Activated naive CD8-positive, alpha-beta T cell treated with anti-CD3 and anti-CD28 coated beads, Interleukin-2, amount 10 ng/mL, durations not matched to agents 7 days and 5 days (primary cell): Measurements from ENCODE around the gene POLD4. TPM values are rescaled to one million over a fixed set of nuclear protein-coding genes. Genes with fewer than 3 reads are reported as not detected.

Experiments
- ATAC-seq: fragments of 150-1000 bp; cut with Tn5 transposase; one replicate; pipeline ENCODE4 v1.10.0; 2021; ENCODE audit warnings: low read depth, moderate library complexity
- POLR2A ChIA-PET: fragments of 350-600 bp; sonication (Branson Sonifier 250); formaldehyde crosslinking; loops from one replicate; lab custom pipeline; 2021; ENCODE audit warnings: antibody characterized with exemption; lab: Charles Lee
- DNase-seq: peaks from one replicate; pipeline ENCODE4 v3.0.0; 2021
- H3K27ac Mint-ChIP-seq: one replicate; pipeline ENCODE4 v1.8.0; 2022; ENCODE audit warnings: mild to moderate bottlenecking, mixed read lengths
- H3K27me3 Mint-ChIP-seq: one replicate; pipeline ENCODE4 v1.8.0; 2022; ENCODE audit warnings: mild to moderate bottlenecking, moderate library complexity, mixed read lengths
- H3K36me3 Mint-ChIP-seq: one replicate; pipeline ENCODE4 v1.8.0; 2021; ENCODE audit warnings: mild to moderate bottlenecking, mixed read lengths
- H3K4me1 Mint-ChIP-seq: one replicate; pipeline ENCODE4 v1.8.0; 2021; ENCODE audit warnings: mixed read lengths
- H3K4me3 Mint-ChIP-seq: one replicate; pipeline ENCODE4 v1.8.0; 2022; ENCODE audit warnings: mild to moderate bottlenecking, moderate library complexity, mixed read lengths
- H3K9me3 Mint-ChIP-seq: one replicate; pipeline ENCODE4 v1.8.0; 2021; ENCODE audit warnings: mixed read lengths
- total RNA-seq, 2 experiments: library from RNA; stranded (reverse); gene quantifications; one replicate each; pipeline ENCODE4 v1.2.3, GENCODE V29; 2021

POLD4 gene
- total RNA-seq, 2 experiments from 2014 or later, result 73.2 to 78.2 TPM

GRCh38 chr11:67372993-67373647 lies 19.8 kb upstream of the POLD4 start, which contains the start of gene CLCF1:
Gene CLCF1, minus strand, starts transcription at chr11:67373598. Its CDS starts 59 bp downstream, at chr11:67373539.
- peak; percentile 66 for DNase-seq
- peaks cover 60% of the 10 kb centered on the region for H3K27me3 Mint-ChIP-seq

DNA sequence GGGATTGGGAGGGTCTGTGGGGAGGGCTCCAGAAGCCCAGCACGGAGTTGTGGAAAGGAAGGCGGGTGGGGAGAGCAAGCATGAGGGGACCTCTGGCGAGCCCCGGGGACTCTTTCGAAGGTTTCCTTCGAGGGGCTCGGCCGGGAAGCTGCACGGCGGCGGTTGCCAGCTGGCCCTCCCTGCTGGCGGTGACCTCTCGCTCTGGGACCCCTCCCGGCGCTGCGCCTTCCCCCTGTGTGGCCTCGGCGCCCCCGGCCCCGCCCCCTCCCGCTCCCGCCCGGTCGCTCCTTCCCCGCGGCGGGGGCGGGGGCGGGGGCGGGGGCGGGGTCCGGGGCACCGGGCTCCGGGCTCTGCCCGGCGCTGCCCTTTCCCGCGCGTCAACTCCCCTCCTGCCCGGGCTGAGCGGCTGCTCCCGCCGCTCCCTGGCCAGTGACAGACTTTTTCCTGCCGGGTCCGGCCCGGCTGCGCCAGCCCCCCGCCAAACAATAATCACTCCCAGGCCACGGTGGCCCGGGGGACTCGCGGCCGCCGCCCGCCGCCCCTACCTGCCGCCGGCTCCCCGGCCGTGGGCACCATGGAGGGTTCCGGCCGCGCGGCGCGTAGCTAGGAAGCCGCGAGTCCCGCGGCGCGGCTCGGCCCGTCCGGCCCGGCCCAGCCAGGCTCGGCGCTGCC lies 19.1 kb upstream of the POLD4 start:
- H3K4me1 Mint-ChIP-seq, result peaks cover 47% of the 10 kb centered on the region

More at GRCh38 chr11:67372993-67373647, 19.8 kb upstream of the POLD4 start, which contains the start of gene CLCF1:
- peak; percentile 37 for ATAC-seq
- Mint-ChIP-seq H3K4me1 (peaks cover 43% of the 10 kb centered on the region), H3K4me3 (peak within 1 kb of the TSS; percentile 86), H3K27ac (peak within 1 kb of the TSS; percentile 79), H3K9me3 (no peaks in the 10 kb centered on the region), H3K36me3 (no peaks in the 10 kb centered on the region)
- POLR2A ChIA-PET, result interaction anchor here (0.6 to 5.6 kb wide), 11 partner anchors 9 to 316 kb away, joined by 3 to 42 read pairs (median 4); partner anchors contain the start of genes POLD4 and TBC1D10C

GRCh38 chr11:67371911-67372320 lies 18.6 kb upstream of the POLD4 start:
- peak overlapping the region; percentile 42 for H3K27ac Mint-ChIP-seq
- no peaks in the 10 kb centered on the region for H3K9me3 Mint-ChIP-seq
- H3K27me3 Mint-ChIP-seq, result peaks cover 57% of the 10 kb centered on the region
- H3K36me3 Mint-ChIP-seq, result no peaks in the 10 kb centered on the region
- ATAC-seq (no peak), DNase-seq (no peak)
- H3K4me1 Mint-ChIP-seq, result peaks cover 47% of the 10 kb centered on the region
- H3K4me3 Mint-ChIP-seq, result peak overlapping the region; percentile 72
- POLR2A ChIA-PET, result interaction anchor here (1.0 to 5.6 kb wide), 3 partner anchors 9 to 19 kb away, joined by 3 to 42 read pairs (median 4); partner anchors contain the start of gene POLD4

More for the DNA sequence above, 19.1 kb upstream of the POLD4 start:
- ATAC-seq, result no peak
- Mint-ChIP-seq H3K27me3 (peaks cover 61% of the 10 kb centered on the region), H3K27ac (no peak overlapping the region), H3K4me3 (no peak overlapping the region), H3K36me3 (no peaks in the 10 kb centered on the region), H3K9me3 (no peaks in the 10 kb centered on the region)
- no peak for DNase-seq
- POLR2A ChIA-PET, result interaction anchor here (0.6 to 5.6 kb wide), 5 partner anchors 8 to 315 kb away, joined by 3 to 42 read pairs (median 4); partner anchors contain the start of genes POLD4 and TBC1D10C

DNA sequence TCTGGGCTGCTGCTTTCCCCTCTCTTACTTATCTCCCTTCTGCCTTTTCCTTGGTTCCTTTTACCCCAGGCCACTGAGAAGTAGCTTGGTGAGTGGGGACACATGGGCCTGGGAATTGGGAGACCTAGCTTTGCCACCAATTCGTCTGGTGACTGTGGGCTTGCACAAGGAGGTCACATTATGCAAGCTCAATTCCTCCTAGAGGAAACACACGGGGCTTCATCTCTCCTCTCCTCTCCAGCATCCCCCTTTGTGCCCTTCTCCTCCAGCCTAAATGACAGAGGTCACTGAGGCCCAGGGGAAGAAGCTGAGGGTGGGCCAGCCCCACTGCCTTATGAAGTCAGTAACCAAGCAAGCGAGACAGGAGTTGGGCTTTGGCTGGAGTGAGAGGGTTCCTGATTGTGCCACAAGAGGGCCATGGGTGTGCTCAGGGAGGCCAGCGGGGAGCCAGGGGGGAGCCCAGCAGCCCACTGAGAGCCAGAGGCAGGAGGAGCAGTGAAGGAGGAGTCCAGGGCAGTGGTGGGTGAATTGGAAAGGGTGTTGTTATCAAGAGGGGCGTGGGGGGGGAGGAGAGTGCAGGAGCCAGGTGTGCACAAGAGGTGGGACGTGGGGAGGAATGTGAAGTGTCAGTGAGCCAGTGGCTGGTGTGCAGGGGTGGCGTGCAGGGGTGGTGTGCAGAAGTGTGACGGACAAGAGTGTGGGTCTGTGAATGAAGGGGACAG lies 18.0 kb upstream of the POLD4 start:
- H3K4me3 Mint-ChIP-seq, result peak overlapping the region; percentile 72
- no peaks in the 10 kb centered on the region for H3K36me3 Mint-ChIP-seq
- no peaks in the 10 kb centered on the region for H3K9me3 Mint-ChIP-seq
- peaks cover 47% of the 10 kb centered on the region for H3K4me1 Mint-ChIP-seq
- DNase-seq (no peak), ATAC-seq (no peak)
- POLR2A ChIA-PET, result interaction anchor here (1.0 to 5.6 kb wide), 3 partner anchors 9 to 18 kb away, joined by 3 to 42 read pairs (median 4); partner anchors contain the start of gene POLD4
- peaks cover 52% of the 10 kb centered on the region for H3K27me3 Mint-ChIP-seq
- H3K27ac Mint-ChIP-seq, result peak overlapping the region; percentile 42

DNA sequence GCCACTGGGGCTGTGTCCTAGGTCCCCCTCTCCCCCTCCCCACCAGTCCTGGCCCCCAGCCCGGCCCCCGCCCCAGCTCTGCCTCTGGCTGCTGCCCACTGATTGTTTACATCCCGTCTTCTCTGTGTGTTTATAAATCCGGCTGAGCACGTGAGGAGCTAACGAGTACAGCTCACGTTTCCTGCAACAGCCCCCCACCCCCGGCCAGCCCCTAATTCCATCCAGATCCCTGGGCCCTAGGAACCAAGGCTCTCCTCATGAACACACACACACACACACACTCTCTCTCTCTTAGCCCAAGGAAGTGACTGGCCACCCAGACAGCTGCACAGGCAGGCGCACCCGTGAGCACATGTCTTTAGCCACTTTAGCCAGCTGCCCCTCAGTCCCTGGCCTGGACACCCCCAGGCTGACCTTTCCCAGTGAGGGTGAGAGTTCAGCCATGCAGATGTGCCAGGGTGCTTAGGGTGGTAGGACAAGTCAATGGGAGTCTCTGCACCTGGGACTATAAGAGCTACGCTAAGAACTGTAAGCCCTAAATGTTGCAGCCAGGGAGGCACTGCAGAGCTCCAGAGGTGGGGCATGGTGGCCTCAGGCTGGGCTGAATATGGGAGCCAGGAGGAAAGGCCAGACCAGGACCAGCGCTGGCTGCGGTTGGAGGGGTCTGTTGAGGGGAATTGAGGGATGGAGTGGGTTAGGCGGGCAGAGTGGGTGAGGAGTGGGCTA lies 17.2 kb upstream of the POLD4 start:
- no peaks in the 10 kb centered on the region for H3K36me3 Mint-ChIP-seq
- H3K4me1 Mint-ChIP-seq, result peaks cover 51% of the 10 kb centered on the region
- peaks cover 51% of the 10 kb centered on the region for H3K27me3 Mint-ChIP-seq
- DNase-seq (no peak), ATAC-seq (no peak)
- H3K27ac Mint-ChIP-seq, result peak overlapping the region; percentile 15
- peak overlapping the region; percentile 9 for H3K4me3 Mint-ChIP-seq
- no peaks in the 10 kb centered on the region for H3K9me3 Mint-ChIP-seq
- POLR2A ChIA-PET, result interaction anchor here (1.5 to 5.6 kb wide), 3 partner anchors 10 to 31 kb away, joined by 4 to 42 read pairs (median 5); partner anchors contain the start of genes POLD4 and PPP1CA

- H3K36me3 Mint-ChIP-seq, result no peaks in the 10 kb centered on the region
- H3K27me3 Mint-ChIP-seq, result peaks cover 49% of the 10 kb centered on the region
- H3K27ac Mint-ChIP-seq, result no peak overlapping the region
- DNase-seq (no peak), ATAC-seq (no peak)
- H3K4me1 Mint-ChIP-seq, result peaks cover 51% of the 10 kb centered on the region
- POLR2A ChIA-PET, result interaction anchor here (1.6 to 5.6 kb wide), 2 partner anchors 17 to 32 kb away, joined by 5 to 42 read pairs; partner anchors contain the start of genes POLD4 and PPP1CA
- no peak overlapping the region for H3K4me3 Mint-ChIP-seq
- no peaks in the 10 kb centered on the region for H3K9me3 Mint-ChIP-seq
Measured at GRCh38 chr11:67369801-67370284, 16.5 kb upstream of the POLD4 start.

GRCh38 chr11:67369275-67369674 lies 15.9 kb upstream of the POLD4 start:
- Mint-ChIP-seq H3K9me3 (no peaks in the 10 kb centered on the region), H3K27ac (no peak overlapping the region), H3K4me1 (peaks cover 51% of the 10 kb centered on the region), H3K27me3 (peaks cover 44% of the 10 kb centered on the region), H3K4me3 (no peak overlapping the region), H3K36me3 (no peaks in the 10 kb centered on the region)
- POLR2A ChIA-PET, result interaction anchor here (1.1 to 1.6 kb wide), 3 partner anchors 16 to 32 kb away, joined by 3 to 5 read pairs (median 5); partner anchors contain the start of genes POLD4, PPP1CA and RAD9A
- DNase-seq (no peak), ATAC-seq (no peak)

- peaks cover 42% of the 10 kb centered on the region for H3K27me3 Mint-ChIP-seq
- peaks cover 49% of the 10 kb centered on the region for H3K4me1 Mint-ChIP-seq
- H3K36me3 Mint-ChIP-seq, result no peaks in the 10 kb centered on the region
- no peak for DNase-seq
- no peak overlapping the region for H3K27ac Mint-ChIP-seq
- H3K9me3 Mint-ChIP-seq, result no peaks in the 10 kb centered on the region
- POLR2A ChIA-PET, result interaction anchor here (1.1 to 1.6 kb wide), 2 partner anchors 15 to 23 kb away, joined by 3 to 5 read pairs; partner anchors contain the start of genes POLD4 and RAD9A
- ATAC-seq, result no peak
- peak overlapping the region; percentile 15 for H3K4me3 Mint-ChIP-seq
Measured at GRCh38 chr11:67368621-67369020, 15.3 kb upstream of the POLD4 start.

DNA sequence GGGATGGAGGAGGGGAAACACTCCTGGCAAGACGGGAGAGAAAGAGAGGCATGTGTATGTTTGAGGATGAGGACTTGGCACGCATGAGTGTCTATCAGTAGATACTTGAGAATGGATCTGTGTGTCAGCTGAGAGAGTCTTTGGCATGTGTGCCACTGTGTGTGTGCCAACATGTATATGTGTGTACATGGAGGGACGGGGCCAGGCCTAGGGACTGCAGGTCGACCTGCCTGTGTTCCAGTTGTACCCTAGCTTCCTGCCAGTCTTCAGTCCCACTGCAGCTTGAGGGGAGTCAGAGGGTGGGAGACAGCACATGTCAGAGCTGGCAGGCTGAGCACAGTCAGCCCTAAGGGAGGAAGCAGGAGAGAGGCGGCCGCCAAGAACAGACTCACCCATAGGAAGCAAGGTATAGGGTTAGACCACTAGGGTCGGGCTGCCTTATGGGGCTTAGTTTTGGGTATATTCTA lies 14.4 kb upstream of the POLD4 start:
- Mint-ChIP-seq H3K27me3 (peaks cover 42% of the 10 kb centered on the region), H3K4me1 (peaks cover 48% of the 10 kb centered on the region), H3K9me3 (no peaks in the 10 kb centered on the region), H3K36me3 (no peaks in the 10 kb centered on the region), H3K27ac (no peak overlapping the region), H3K4me3 (no peak overlapping the region)
- ATAC-seq, result no peak
- POLR2A ChIA-PET, result interaction anchor here (1.0 to 1.6 kb wide), 2 partner anchors 15 to 24 kb away, joined by 3 to 5 read pairs; partner anchors contain the start of gene RAD9A
- DNase-seq, result no peak

GRCh38 chr11:67366961-67367760 lies 13.8 kb upstream of the POLD4 start:
- Mint-ChIP-seq H3K27ac (no peak overlapping the region), H3K4me3 (no peak overlapping the region), H3K4me1 (peaks cover 48% of the 10 kb centered on the region), H3K27me3 (peaks cover 46% of the 10 kb centered on the region), H3K9me3 (no peaks in the 10 kb centered on the region), H3K36me3 (no peaks in the 10 kb centered on the region)
- no peak for DNase-seq
- no peak for ATAC-seq
- POLR2A ChIA-PET, result interaction anchor here (1.0 kb wide), 1 partner anchor 14 kb away, joined by 3 read pairs; no protein-coding TSS in a partner anchor

GRCh38 chr11:67366546-67366945 lies 13.2 kb upstream of the POLD4 start:
- H3K4me3 Mint-ChIP-seq, result no peak overlapping the region
- DNase-seq (no peak), ATAC-seq (no peak)
- H3K27ac Mint-ChIP-seq, result no peak overlapping the region
- H3K4me1 Mint-ChIP-seq, result peaks cover 43% of the 10 kb centered on the region
- H3K9me3 Mint-ChIP-seq, result no peaks in the 10 kb centered on the region
- H3K36me3 Mint-ChIP-seq, result no peaks in the 10 kb centered on the region
- POLR2A ChIA-PET, result interaction anchor here (3.1 kb wide), 1 partner anchor 13 kb away, joined by 14 read pairs; the partner anchor contains the start of gene POLD4
- H3K27me3 Mint-ChIP-seq, result peaks cover 44% of the 10 kb centered on the region
